GM12875 (cell line): ENCODE data around the gene PREP.

ENCODE experiments used
- H3K4me3 ChIP-seq: one replicate; pipeline ENCODE4 v1.5.1; 2011; ENCODE audit warnings: low read depth, low read length, control low read depth
- TF ChIP-seq, protein P1 (sequence below): IDR thresholded peaks from 2 replicates; pipeline ENCODE4 v1.5.1; 2011; ENCODE audit warnings: low read depth, mild to moderate bottlenecking, control low read depth, inconsistent platforms, low read length, moderate library complexity, borderline replicate concordance; ENCODE audit not compliant: insufficient read depth

PREP gene

DNA sequence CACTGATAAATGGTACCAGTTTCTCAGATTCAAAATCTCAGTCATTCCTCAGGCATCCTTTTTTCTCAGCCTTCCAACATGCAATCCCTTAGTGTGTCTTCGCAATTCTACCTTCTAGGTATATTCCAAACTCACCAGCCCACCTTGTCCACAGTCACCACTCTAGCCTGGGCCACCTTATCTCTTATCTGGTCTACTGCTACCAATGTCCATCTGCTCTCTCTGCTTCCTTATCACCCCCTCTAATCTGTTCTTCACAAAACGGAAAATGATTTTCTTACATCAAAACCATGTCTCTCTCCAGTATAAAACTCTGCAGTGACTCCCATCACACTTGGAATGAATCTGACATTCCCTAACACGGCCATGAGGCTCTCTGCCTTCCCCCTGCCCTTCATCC is 91.9 kb downstream of the PREP start:
- no peak overlapping the region for H3K4me3 ChIP-seq
- TF ChIP-seq, protein P1, sequence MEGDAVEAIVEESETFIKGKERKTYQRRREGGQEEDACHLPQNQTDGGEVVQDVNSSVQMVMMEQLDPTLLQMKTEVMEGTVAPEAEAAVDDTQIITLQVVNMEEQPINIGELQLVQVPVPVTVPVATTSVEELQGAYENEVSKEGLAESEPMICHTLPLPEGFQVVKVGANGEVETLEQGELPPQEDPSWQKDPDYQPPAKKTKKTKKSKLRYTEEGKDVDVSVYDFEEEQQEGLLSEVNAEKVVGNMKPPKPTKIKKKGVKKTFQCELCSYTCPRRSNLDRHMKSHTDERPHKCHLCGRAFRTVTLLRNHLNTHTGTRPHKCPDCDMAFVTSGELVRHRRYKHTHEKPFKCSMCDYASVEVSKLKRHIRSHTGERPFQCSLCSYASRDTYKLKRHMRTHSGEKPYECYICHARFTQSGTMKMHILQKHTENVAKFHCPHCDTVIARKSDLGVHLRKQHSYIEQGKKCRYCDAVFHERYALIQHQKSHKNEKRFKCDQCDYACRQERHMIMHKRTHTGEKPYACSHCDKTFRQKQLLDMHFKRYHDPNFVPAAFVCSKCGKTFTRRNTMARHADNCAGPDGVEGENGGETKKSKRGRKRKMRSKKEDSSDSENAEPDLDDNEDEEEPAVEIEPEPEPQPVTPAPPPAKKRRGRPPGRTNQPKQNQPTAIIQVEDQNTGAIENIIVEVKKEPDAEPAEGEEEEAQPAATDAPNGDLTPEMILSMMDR, result no peak

DNA sequence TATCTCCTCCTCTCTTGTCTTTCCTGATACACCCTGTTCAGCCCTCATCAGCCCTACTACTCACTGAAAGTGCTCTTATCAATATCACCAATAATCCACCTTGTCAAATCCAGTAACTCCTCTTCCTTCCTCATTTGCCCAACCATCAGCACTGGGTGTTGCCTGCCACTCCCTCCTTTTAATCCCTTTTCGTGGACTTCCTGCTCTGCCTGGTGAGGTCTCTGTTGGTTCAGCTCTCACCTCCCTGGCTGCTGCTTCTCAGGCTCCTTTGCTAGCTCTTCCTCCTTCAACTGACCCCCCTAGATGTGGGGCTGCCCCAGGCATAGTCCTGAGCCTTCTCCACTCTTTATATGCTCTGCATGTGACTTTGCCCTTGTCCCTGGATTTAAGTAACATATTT is 92.5 kb downstream of the PREP start:
- no peak overlapping the region for H3K4me3 ChIP-seq
- TF ChIP-seq, protein P1, result no peak

DNA sequence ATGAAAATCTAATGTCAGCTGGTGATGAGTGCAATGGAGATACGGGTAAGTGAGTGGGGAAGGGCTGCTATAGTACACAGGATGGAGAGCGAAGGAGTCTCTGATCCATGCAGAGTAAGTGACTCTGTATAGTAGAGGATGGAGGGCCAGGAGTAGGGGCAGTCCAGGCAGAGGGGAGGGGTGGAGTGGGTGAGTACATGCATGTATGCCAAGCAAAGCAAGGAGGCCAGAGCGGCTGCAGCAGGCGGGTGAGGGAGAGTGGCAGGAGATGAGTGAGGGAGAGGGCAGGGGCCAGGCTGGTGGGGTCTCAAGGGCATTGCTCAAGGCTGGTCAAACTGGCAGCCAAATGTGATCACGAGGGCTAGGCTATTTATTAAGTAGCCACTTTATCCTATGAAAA is 94.0 kb downstream of the PREP start:
- no peak overlapping the region for H3K4me3 ChIP-seq
- TF ChIP-seq, protein P1, result no peak

DNA sequence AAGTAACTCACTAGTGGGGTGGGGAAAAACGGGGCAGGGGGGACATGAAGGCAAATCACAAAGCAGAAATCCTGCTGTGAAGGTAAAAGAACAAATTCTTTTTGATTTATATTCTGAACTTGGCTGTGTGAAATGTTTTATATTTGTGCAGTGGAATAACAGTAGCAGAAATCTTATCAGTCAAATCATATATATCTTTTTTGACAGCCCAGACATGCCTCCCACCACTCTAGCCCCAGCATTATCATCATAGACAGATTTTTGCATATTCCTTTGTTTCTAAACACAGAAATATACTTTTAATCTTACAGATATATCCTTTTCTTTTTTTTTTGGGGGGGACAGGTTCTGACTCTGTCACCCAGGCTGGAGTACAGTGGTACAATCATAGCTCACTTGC is 97.4 kb downstream of the PREP start:
- no peak overlapping the region for H3K4me3 ChIP-seq
- TF ChIP-seq, protein P1, result no peak

DNA sequence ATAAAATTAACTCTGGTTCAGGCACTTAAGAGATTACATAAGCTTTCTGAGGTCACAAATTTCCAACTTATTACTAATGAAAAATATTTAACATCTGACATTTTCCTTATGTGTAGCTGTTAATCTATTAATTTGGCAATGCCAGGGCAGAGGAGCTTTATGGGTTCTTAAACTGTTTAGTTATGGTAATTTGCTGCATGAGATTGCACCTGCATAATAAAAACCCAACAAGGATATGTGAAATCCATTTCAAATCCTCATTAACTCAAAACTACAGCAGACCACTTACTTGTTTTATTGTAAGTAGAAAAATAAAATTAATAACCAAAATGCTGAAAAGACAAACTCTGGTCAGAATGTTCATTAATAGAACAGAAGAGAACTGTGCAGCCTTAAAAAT is 98.1 kb downstream of the PREP start:
- TF ChIP-seq, protein P1, result no peak
- H3K4me3 ChIP-seq, result no peak overlapping the region

DNA sequence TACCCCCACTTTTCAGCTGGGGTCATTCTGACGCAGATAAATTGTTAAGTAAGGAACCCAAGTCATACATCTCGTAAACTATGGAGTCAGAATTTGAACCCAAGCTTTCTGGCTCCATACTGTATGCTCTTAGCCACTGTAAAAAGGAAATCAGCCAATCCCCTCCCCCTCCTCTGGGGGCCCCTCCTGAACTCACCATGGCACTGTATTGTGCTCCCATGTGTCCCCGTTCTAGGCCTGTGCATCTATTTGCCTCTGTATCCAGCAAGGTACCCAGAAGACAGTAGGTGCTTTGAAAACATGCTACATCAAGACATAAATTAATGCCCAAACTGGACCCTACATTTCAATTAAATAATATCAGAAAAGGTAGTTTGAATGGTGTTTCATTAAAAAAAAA is 98.5 kb downstream of the PREP start:
- no peak overlapping the region for H3K4me3 ChIP-seq
- TF ChIP-seq, protein P1, result no peak

DNA sequence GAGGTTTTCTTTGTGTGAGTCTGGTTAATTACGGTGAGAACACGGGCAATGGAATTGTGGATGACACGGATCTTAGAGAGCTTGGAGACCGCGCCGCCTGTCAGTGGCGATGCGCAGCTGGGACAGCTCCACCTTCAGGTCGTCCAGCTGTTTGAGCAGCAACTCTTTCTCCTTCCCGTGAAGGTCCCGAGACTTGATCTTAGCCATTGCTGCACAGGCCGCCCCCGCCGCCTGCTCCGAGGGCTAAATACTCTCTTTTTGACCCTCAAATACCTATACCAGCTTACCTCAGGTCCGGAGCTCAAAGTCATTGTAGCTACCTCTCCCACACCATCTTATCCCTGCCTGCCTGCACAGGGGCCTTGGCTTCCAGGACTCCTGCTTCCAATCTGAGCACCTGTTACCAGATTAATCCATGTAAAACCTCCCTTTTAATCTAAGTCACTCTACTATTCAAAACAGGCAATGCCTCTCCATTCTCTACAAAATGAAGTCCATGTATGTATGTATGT is 100.2 kb downstream of the PREP start:
- H3K4me3 ChIP-seq, result no peak overlapping the region
- TF ChIP-seq, protein P1, result no peak
